ENCODE results near the gene KLF4.
"Not testable (repeated sequence)": the region's sequence is repeated elsewhere in the genome, so short reads cannot be mapped to it uniquely, and the experiment has no call there.

KLF4 gene

GRCh38 chr9:107491081-107492053, 1.8 kb upstream of the KLF4 start:
- ATAC-seq (no peak), DNase-seq (no peak)
- Mint-ChIP-seq H3K4me1 (peaks cover 39% of the 10 kb centered on the region), H3K4me3 (peak overlapping the region; percentile 78 to 86), H3K27me3 (peaks cover 81% of the 10 kb centered on the region), H3K27ac (no peak overlapping the region), H3K9me3 (no peaks in the 10 kb centered on the region)

- H3K9me3 Mint-ChIP-seq, DNase-seq, ATAC-seq: not testable (repeated sequence)
- peaks cover 81% of the 10 kb centered on the region for H3K27me3 Mint-ChIP-seq
- H3K4me1 Mint-ChIP-seq, result peaks cover 39% of the 10 kb centered on the region
- H3K27ac Mint-ChIP-seq, result peak overlapping the region in 1 of 2 donors; percentile 33
- peak overlapping the region; percentile 78 to 86 for H3K4me3 Mint-ChIP-seq
These were observed 1.0 kb upstream of the KLF4 start for GRCh38 chr9:107490606-107490970.

- H3K4me3 Mint-ChIP-seq, result peak overlapping the region; percentile 79 to 82
- peaks cover 39% of the 10 kb centered on the region for H3K4me1 Mint-ChIP-seq
- no peak overlapping the region for H3K27ac Mint-ChIP-seq
- H3K9me3 Mint-ChIP-seq, result no peaks in the 10 kb centered on the region
- ATAC-seq, result peak; percentile 40
- no peak for DNase-seq
- peaks cover 73% of the 10 kb centered on the region for H3K27me3 Mint-ChIP-seq
These were observed 360 bp downstream of the KLF4 start for GRCh38 chr9:107489144-107489673.

GRCh38 chr9:107488375-107489143, 1.0 kb downstream of the KLF4 start:
- DNase-seq, result peak; percentile 22 to 23
- no peak for ATAC-seq
- H3K27me3 Mint-ChIP-seq, result peaks cover 67% of the 10 kb centered on the region
- peaks cover 39% of the 10 kb centered on the region for H3K4me1 Mint-ChIP-seq
- H3K9me3 Mint-ChIP-seq, result no peaks in the 10 kb centered on the region
- H3K27ac Mint-ChIP-seq, result peak overlapping the region in 1 of 2 donors; percentile 63
- H3K4me3 Mint-ChIP-seq, result peak overlapping the region; percentile 79 to 82

GRCh38 chr9:107487521-107488374, 1.8 kb downstream of the KLF4 start:
- ATAC-seq, result no peak
- Mint-ChIP-seq H3K9me3 (no peaks in the 10 kb centered on the region), H3K27ac (peak overlapping the region in 1 of 2 donors; percentile 86), H3K4me3 (peak overlapping the region; percentile 79 to 82), H3K4me1 (peaks cover 39% of the 10 kb centered on the region), H3K27me3 (peaks cover 67% of the 10 kb centered on the region)
- DNase-seq, result peak; percentile 20 to 27

GRCh38 chr9:107486674-107487520, 2.7 kb downstream of the KLF4 start:
- no peaks in the 10 kb centered on the region for H3K9me3 Mint-ChIP-seq
- H3K27me3 Mint-ChIP-seq, result peaks cover 59% of the 10 kb centered on the region
- no peak for DNase-seq
- H3K4me3 Mint-ChIP-seq, result peak overlapping the region in 1 of 2 donors; percentile 79
- peak overlapping the region in 1 of 2 donors; percentile 85 for H3K27ac Mint-ChIP-seq
- ATAC-seq, result no peak
- peaks cover 39% of the 10 kb centered on the region for H3K4me1 Mint-ChIP-seq

- H3K4me3 Mint-ChIP-seq, result no peak overlapping the region
These were observed 4.0 kb downstream of the KLF4 start for GRCh38 chr9:107485458-107486043.

GRCh38 chr9:107484117-107484723, 5.3 kb downstream of the KLF4 start:
- H3K9me3 Mint-ChIP-seq, result no peaks in the 10 kb centered on the region
- H3K27ac Mint-ChIP-seq, result no peak overlapping the region
- no peak overlapping the region for H3K4me3 Mint-ChIP-seq
- peaks cover 37% of the 10 kb centered on the region for H3K27me3 Mint-ChIP-seq
- DNase-seq, result no peak
- peaks cover 21% of the 10 kb centered on the region for H3K4me1 Mint-ChIP-seq
- no peak for ATAC-seq

More at GRCh38 chr9:107485458-107486043, 4.0 kb downstream of the KLF4 start:
- no peaks in the 10 kb centered on the region for H3K9me3 Mint-ChIP-seq
- no peak overlapping the region for H3K27ac Mint-ChIP-seq
- peaks cover 28% of the 10 kb centered on the region for H3K4me1 Mint-ChIP-seq
- peaks cover 46% of the 10 kb centered on the region for H3K27me3 Mint-ChIP-seq
- DNase-seq (no peak), ATAC-seq (no peak)

- no peak for ATAC-seq
- no peak for DNase-seq
- Mint-ChIP-seq H3K9me3 (no peaks in the 10 kb centered on the region), H3K27ac (no peak overlapping the region), H3K27me3 (peaks cover 31% of the 10 kb centered on the region), H3K4me1 (peaks cover 16% of the 10 kb centered on the region), H3K4me3 (no peak overlapping the region)
These were observed 5.9 kb downstream of the KLF4 start for GRCh38 chr9:107483666-107484065.

- Mint-ChIP-seq H3K4me1 (no peaks in the 10 kb centered on the region), H3K4me3 (no peak overlapping the region), H3K27ac (no peak overlapping the region), H3K9me3 (no peaks in the 10 kb centered on the region), H3K27me3 (peaks cover 10% of the 10 kb centered on the region)
- ATAC-seq, result no peak
- DNase-seq, result no peak
These were observed 8.5 kb downstream of the KLF4 start for GRCh38 chr9:107481035-107481434.

GRCh38 chr9:107480386-107480789, 9.2 kb downstream of the KLF4 start:
- DNase-seq (no peak), ATAC-seq (no peak)
- H3K4me3 Mint-ChIP-seq, result no peak overlapping the region
- peaks cover 4% of the 10 kb centered on the region for H3K27me3 Mint-ChIP-seq
- H3K27ac Mint-ChIP-seq, result no peak overlapping the region
- H3K4me1 Mint-ChIP-seq, result no peaks in the 10 kb centered on the region
- H3K9me3 Mint-ChIP-seq, result no peaks in the 10 kb centered on the region

- Mint-ChIP-seq H3K27me3 (no peaks in the 10 kb centered on the region), H3K4me3 (no peak overlapping the region), H3K9me3 (no peaks in the 10 kb centered on the region), H3K27ac (no peak overlapping the region), H3K4me1 (no peaks in the 10 kb centered on the region)
- ATAC-seq (no peak), DNase-seq (no peak)
These were observed 10.8 kb downstream of the KLF4 start for GRCh38 chr9:107478805-107479204.

- DNase-seq, result no peak
- no peaks in the 10 kb centered on the region for H3K9me3 Mint-ChIP-seq
- H3K4me3 Mint-ChIP-seq, result no peak overlapping the region
- no peak for ATAC-seq
- H3K4me1 Mint-ChIP-seq, result no peaks in the 10 kb centered on the region
- H3K27ac Mint-ChIP-seq, result no peak overlapping the region
- no peaks in the 10 kb centered on the region for H3K27me3 Mint-ChIP-seq
These were observed 15.4 kb downstream of the KLF4 start for GRCh38 chr9:107474124-107474523.
